ENCODE data around the gene CCDC27.

The CCDC27 gene

GRCh38 chr1:3721955-3722465 is 30.2 kb upstream of the CCDC27 start:
- DNase-seq: no peak

- no peak for DNase-seq
Observed at GRCh38 chr1:3722846-3723245, 29.4 kb upstream of the CCDC27 start.

- DNase-seq: peak; percentile 41 to 59
Observed at GRCh38 chr1:3724416-3725030, 27.7 kb upstream of the CCDC27 start.

- DNase-seq: no peak
Observed at GRCh38 chr1:3725366-3725765, 26.9 kb upstream of the CCDC27 start.

GRCh38 chr1:3727042-3727824 is 25.0 kb upstream of the CCDC27 start:
- DNase-seq: peak; percentile 21 to 25

- no peak for DNase-seq
Observed at GRCh38 chr1:3727825-3728776, 24.1 kb upstream of the CCDC27 start.

- DNase-seq: no peak
Observed at GRCh38 chr1:3729594-3730542, 22.4 kb upstream of the CCDC27 start.

- no peak for DNase-seq
Observed at GRCh38 chr1:3730543-3731247, 21.6 kb upstream of the CCDC27 start.

- DNase-seq: no peak
Observed at GRCh38 chr1:3731583-3732433, 20.4 kb upstream of the CCDC27 start.

GRCh38 chr1:3732434-3733093 is 19.7 kb upstream of the CCDC27 start:
- DNase-seq: no peak

- no peak for DNase-seq
Observed at GRCh38 chr1:3733094-3733882, 19.0 kb upstream of the CCDC27 start.

- no peak for DNase-seq
Observed at GRCh38 chr1:3733883-3734589, 18.2 kb upstream of the CCDC27 start.

GRCh38 chr1:3734602-3735001 is 17.6 kb upstream of the CCDC27 start:
- no peak for DNase-seq

- DNase-seq: no peak
Observed at GRCh38 chr1:3735027-3735681, 17.1 kb upstream of the CCDC27 start.

GRCh38 chr1:3735688-3736087 is 16.6 kb upstream of the CCDC27 start:
- no peak for DNase-seq

GRCh38 chr1:3736131-3736561 is 16.1 kb upstream of the CCDC27 start:
- no peak for DNase-seq

GRCh38 chr1:3736708-3737107 is 15.5 kb upstream of the CCDC27 start:
- DNase-seq: no peak

- no peak for DNase-seq
Observed at GRCh38 chr1:3738943-3739342, 13.3 kb upstream of the CCDC27 start.
